ENCODE results near the gene FHAD1.

Gene FHAD1

DNA sequence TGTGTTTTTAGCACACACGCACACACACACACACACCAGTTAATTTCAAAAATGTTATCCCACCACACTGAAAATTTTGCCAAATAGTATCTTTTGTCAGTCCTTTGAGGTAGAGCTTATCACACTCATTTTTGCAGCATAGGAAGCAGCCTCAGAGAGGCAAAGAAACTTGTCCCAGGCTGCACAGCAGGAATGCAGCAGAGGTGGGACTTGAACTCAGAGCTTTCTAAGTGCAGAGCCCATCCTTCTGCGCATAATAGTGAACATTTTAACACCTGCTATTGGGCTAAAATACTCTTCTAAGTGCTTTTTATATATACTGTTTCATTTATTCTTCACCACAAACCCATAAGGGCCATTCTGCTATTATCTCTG lies 15.0 kb downstream of the FHAD1 start:
- in situ Hi-C loops (cut with MboI; ENCODE audit: low sequenced_read_pairs): no loop called here
- Histone ChIP-seq H3K9me3 (0 out of 2 replicates have a peak, but pooled peaks cover 3% of the 10 kb centered on the region), H3K27me3 (ENCODE audit: low read depth) (no peaks in the 10 kb centered on the region), H3K36me3 (replicated peaks) (no peaks in the 10 kb centered on the region), H3K4me1 (no peaks in the 10 kb centered on the region), H3K4me3 (no peak overlapping the region)
- DNase-seq (ENCODE audit: low spot score in 2 of 2): no peak

DNA sequence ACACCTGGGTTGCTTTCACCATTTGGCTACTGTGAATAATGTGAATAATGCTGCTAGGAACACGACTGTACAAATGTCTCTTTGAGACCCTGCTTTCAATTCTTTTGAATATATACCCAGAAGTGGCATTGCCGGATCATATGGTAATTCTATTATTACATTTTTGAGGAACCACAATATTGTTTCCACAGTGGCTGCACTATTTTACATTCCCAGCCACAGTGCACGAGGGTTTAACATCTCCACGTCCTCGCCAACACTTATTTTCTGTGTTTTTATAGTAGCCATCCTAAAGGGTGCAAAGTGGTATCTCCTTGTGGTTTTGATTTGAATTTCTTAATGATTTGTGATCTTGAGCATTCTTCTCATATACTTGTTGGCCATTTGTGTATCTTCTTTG lies 15.7 kb downstream of the FHAD1 start:
- Histone ChIP-seq H3K9me3 (0 out of 2 replicates have a peak, but pooled peaks cover 3% of the 10 kb centered on the region), H3K27me3 (ENCODE audit: low read depth) (no peaks in the 10 kb centered on the region), H3K4me1 (no peaks in the 10 kb centered on the region), H3K4me3 (no peak overlapping the region), H3K36me3 (replicated peaks) (no peaks in the 10 kb centered on the region)
- no peak for DNase-seq (ENCODE audit: low spot score in 2 of 2)
- in situ Hi-C loops (cut with MboI; ENCODE audit: low sequenced_read_pairs): no loop called here

DNA sequence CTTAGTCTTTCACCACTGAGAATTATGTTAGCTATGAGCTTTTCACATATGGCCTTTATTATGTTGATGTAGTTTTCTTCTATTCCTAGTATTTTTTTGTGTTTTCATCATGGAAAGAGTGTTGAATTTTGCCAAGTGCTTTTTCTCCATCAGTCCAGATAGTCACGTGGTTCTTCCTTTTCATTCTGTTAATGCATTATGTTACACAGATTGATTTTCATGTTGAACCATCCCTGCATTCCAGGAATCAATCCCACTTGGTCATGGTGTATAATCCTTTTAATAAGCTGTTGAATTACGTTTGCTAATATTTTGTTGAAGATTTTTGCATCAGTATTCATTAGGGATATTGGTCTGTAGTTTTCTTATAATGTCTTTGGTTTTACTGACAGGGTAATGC lies 17.7 kb downstream of the FHAD1 start:
- Histone ChIP-seq H3K4me3 (no peak overlapping the region), H3K4me1 (no peaks in the 10 kb centered on the region), H3K27me3 (ENCODE audit: low read depth) (no peaks in the 10 kb centered on the region), H3K36me3 (replicated peaks) (no peaks in the 10 kb centered on the region), H3K9me3 (0 out of 2 replicates have a peak, but pooled peaks cover 3% of the 10 kb centered on the region)
- in situ Hi-C loops (cut with MboI; ENCODE audit: low sequenced_read_pairs): no loop called here
- DNase-seq (ENCODE audit: low spot score in 2 of 2): no peak

DNA sequence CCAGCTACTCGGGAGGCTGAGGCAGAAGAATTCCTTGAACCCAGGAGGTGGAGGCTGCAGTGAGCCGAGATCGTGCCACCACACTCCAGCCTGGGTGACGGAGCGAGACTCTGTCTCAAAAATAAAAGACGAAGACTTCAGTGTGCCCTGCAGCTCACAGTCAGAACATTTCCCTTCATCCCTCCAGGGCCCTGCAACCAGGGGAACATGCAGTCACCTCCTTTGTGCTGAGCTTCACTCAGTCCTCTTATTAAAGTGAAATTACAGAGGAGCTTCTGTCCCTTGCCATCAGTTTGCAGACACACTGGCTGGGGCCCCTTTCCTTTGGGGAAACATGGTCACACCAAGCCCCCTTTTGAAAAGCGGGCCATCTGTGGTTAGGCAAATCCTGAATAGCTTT lies 24.2 kb downstream of the FHAD1 start:
- Histone ChIP-seq H3K36me3 (replicated peaks) (no peaks in the 10 kb centered on the region), H3K9me3 (no peaks in the 10 kb centered on the region), H3K4me3 (no peak overlapping the region), H3K4me1 (no peaks in the 10 kb centered on the region), H3K27me3 (ENCODE audit: low read depth) (0 out of 2 replicates have a peak, but pooled peaks cover 3% of the 10 kb centered on the region)
- no peak for DNase-seq (ENCODE audit: low spot score in 2 of 2)
- in situ Hi-C loops (cut with MboI; ENCODE audit: low sequenced_read_pairs): no loop called here

DNA sequence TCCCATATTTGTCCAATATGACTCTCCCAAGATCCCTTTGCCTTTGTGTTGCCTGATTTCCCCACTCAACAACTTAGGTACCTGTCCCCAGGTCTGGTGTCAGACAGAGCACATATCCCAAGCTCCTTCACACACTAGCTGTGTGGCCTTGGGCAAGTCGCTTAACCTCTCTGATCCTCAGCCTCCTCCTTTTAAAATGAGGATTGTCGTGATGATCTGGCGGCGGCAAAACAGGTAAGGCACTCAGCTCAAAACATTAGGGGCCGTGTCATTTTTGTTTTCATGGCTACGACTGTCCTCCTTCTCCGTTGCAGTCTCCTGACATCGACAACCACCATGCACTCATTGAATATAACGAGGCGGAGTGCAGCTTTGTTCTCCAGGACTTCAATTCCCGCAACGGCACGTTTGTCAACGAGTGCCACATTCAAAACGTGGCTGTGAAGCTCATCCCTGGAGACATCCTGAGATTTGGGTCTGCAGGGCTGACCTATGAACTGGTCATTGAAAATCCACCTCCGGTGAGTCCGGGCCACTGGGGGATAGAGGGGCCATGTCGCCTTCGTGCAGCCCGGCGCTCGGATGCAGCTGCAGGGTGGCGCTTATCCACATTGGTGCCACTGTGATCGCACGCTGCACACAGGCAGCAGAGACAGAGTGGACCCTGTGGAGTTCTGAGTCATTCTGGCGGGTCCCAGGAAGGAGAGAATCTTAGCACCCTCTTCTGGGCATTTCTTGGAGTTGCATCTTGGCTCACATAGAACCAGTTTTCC lies 25.2 kb downstream of the FHAD1 start:
- Histone ChIP-seq H3K4me3 (no peak overlapping the region), H3K27me3 (ENCODE audit: low read depth) (0 out of 2 replicates have a peak, but pooled peaks cover 3% of the 10 kb centered on the region), H3K36me3 (replicated peaks) (no peaks in the 10 kb centered on the region), H3K9me3 (no peaks in the 10 kb centered on the region), H3K4me1 (no peaks in the 10 kb centered on the region)
- in situ Hi-C loops (cut with MboI; ENCODE audit: low sequenced_read_pairs): no loop called here
- peak; percentile 72 to 77 for DNase-seq (ENCODE audit: low spot score in 2 of 2)

DNA sequence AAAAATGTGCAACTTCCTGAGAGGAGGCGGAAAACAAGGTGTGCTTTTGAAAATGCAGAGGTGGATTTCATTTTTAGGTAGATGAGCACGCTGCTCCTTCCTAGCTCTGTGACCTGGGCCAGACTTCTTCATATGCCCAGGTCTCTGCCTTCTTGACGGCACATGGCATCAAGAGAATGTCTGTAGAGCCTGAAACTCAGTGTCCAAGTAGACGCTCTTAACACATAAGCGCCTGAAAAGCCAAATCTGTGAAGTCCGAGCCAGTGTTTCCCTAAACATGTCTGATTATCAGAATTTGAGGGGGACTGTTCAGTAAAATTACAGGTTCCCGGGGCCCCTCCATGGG lies 25.7 kb downstream of the FHAD1 start:
- Histone ChIP-seq H3K36me3 (replicated peaks) (no peaks in the 10 kb centered on the region), H3K4me3 (no peak overlapping the region), H3K27me3 (ENCODE audit: low read depth) (0 out of 2 replicates have a peak, but pooled peaks cover 3% of the 10 kb centered on the region), H3K9me3 (no peaks in the 10 kb centered on the region), H3K4me1 (no peaks in the 10 kb centered on the region)
- DNase-seq (ENCODE audit: low spot score in 2 of 2): no peak
- in situ Hi-C loops (cut with MboI; ENCODE audit: low sequenced_read_pairs): no loop called here

DNA sequence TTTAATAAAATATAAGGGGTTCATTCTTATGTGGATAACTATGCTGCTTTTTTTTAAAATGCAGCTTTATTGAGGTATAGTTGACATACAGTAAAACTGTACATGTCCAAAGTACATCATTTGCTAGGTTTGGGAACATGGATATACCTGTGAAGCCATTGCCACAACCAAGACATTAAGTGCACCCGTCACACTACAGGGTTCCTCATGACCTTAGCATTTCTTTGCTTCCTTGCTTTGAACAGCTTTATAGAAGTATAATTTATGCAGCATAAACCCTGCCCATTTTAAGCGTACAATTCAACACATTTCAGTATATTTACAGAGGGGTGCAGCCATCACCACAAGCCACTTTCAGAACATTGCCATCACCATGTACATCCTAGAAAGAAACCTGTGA lies 26.3 kb downstream of the FHAD1 start:
- Histone ChIP-seq H3K36me3 (replicated peaks) (no peaks in the 10 kb centered on the region), H3K4me1 (no peaks in the 10 kb centered on the region), H3K4me3 (no peak overlapping the region), H3K27me3 (ENCODE audit: low read depth) (peaks cover 7% of the 10 kb centered on the region), H3K9me3 (no peaks in the 10 kb centered on the region)
- in situ Hi-C loops (cut with MboI; ENCODE audit: low sequenced_read_pairs): no loop called here
- DNase-seq (ENCODE audit: low spot score in 2 of 2): no peak

DNA sequence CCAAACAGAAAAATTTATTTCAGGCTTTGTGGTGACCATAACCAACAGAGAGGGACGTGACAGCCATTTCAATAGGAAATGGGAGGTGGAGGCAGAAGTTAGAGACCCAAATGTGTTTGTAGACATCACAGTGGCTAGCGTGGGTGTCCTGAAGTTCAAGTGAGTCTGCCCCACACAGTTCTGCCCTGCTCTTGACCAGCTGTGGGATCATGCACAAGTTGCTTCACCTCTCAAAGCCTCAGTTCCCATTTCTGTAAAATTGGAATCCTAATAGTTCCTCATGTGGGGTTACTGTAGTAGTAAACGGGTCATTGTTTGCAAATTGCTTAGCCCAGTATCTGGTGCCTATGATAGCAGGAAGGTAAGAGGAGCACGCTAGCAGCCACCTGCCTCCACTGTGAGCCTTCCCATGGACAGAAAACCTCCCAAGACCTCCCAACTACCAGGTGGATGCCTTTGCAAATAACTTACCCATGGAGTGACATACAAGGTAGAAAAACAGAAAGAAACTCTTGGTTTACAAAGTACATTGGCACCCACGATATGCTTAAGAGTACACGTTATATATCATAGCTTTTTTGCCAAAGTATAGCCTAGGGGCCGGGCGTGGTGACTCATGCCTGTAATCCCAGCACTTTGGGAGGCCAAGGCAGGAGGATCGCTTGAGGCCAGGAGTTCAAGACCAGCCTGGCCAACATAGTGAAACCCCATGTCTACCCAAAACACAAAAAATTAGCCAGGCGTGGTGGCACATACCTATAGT lies 29.1 kb downstream of the FHAD1 start:
- H3K9me3 ChIP-seq: no peaks in the 10 kb centered on the region
- no peak for DNase-seq (ENCODE audit: low spot score in 2 of 2)
- in situ Hi-C loops (cut with MboI; ENCODE audit: low sequenced_read_pairs): loop anchor here (5.0 kb wide), 1 partner anchor 139 kb away; no protein-coding TSS in a partner anchor
- peaks cover 9% of the 10 kb centered on the region for H3K27me3 ChIP-seq (ENCODE audit: low read depth)
- H3K4me1 ChIP-seq: no peaks in the 10 kb centered on the region
- no peak overlapping the region for H3K4me3 ChIP-seq
- no peaks in the 10 kb centered on the region for H3K36me3 ChIP-seq (replicated peaks)

DNA sequence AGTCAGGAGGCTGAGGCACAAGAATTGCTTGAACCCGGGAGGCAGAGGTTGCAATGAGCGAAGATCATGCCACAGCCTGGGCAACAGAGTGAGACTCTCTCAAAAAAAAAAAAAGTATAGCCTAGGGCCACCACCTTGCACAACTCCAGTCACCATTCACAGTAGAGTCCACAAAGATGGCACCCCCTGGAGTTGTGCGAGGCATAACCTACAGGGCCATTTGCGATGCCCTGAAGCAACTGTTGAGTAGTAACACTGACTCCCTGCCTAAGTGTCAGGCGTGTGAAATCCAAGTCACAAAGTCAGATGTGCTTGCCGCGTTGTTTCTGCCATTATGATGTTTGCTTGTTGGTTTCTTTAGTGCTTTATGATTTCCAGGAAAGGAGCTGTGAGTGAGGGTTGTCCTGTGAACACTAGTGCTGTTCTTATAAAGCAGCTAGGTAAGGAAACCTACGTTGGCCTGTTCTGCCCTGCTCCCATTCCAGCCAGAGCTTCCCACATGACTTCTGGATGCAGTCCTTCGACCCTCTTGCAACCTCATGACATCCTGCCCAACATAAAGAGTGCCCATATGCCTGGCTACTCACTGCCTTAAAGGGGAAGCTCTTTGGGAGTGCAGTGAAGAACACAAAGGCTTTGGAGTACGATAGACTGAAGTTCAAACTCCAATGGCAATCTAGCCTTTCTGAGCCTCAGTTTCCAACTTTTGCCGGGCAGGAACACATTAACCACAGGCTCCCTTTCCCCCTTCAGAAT lies 29.8 kb downstream of the FHAD1 start:
- DNase-seq (ENCODE audit: low spot score in 2 of 2): no peak
- Histone ChIP-seq H3K4me1 (no peaks in the 10 kb centered on the region), H3K9me3 (no peaks in the 10 kb centered on the region), H3K36me3 (replicated peaks) (no peaks in the 10 kb centered on the region), H3K4me3 (no peak overlapping the region), H3K27me3 (ENCODE audit: low read depth) (peaks cover 9% of the 10 kb centered on the region)
- in situ Hi-C loops (cut with MboI; ENCODE audit: low sequenced_read_pairs): loop anchor here (5.0 kb wide), 1 partner anchor 140 kb away; no protein-coding TSS in a partner anchor

DNA sequence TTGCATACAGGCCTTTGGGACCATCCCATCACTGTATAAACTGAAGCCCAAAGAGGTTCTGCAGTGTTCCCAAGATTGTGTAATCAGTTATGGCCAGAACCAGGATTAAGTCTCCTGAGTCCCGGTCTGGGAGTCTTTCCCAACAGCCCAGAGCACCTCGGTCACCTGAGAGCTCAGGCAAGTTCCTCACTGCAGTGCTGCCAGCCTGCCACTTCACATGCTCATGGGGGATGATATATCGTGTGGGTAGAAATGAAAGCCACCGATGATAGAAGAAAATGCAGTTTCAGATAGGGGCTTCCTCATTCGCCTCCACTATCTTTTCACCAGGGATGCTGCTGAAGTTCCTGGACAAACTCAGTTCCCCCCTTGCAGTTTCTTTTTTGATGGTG lies 30.4 kb downstream of the FHAD1 start:
- in situ Hi-C loops (cut with MboI; ENCODE audit: low sequenced_read_pairs): loop anchor here (5.0 kb wide), 1 partner anchor 140 kb away; no protein-coding TSS in a partner anchor
- H3K4me1 ChIP-seq: no peaks in the 10 kb centered on the region
- H3K36me3 ChIP-seq (replicated peaks): no peaks in the 10 kb centered on the region
- H3K27me3 ChIP-seq (ENCODE audit: low read depth): peaks cover 9% of the 10 kb centered on the region
- H3K4me3 ChIP-seq: no peak overlapping the region
- no peak for DNase-seq (ENCODE audit: low spot score in 2 of 2)
- no peaks in the 10 kb centered on the region for H3K9me3 ChIP-seq

DNA sequence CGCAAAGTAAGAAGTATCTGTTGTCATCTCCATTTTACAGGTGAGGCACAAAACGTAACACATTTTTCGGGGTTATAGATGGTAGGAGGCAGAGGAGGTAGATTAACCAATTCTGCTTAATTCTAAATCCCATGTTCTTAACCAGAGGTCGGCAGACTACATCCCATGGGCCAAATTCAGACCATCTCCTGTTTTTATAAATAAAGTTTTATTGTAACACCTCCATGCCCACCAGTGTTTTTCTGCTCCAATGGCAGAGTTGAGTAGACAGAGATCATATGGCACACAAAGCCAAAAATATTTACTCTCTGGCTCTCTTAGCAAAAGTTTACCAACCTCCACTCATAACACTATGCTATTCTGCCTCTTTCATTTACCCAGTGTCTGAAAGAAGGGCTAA lies 30.9 kb downstream of the FHAD1 start:
- H3K4me3 ChIP-seq: no peak overlapping the region
- peaks cover 9% of the 10 kb centered on the region for H3K27me3 ChIP-seq (ENCODE audit: low read depth)
- no peaks in the 10 kb centered on the region for H3K36me3 ChIP-seq (replicated peaks)
- no peak for DNase-seq (ENCODE audit: low spot score in 2 of 2)
- no peaks in the 10 kb centered on the region for H3K9me3 ChIP-seq
- in situ Hi-C loops (cut with MboI; ENCODE audit: low sequenced_read_pairs): loop anchor here (5.0 kb wide), 1 partner anchor 141 kb away; no protein-coding TSS in a partner anchor
- H3K4me1 ChIP-seq: no peaks in the 10 kb centered on the region

DNA sequence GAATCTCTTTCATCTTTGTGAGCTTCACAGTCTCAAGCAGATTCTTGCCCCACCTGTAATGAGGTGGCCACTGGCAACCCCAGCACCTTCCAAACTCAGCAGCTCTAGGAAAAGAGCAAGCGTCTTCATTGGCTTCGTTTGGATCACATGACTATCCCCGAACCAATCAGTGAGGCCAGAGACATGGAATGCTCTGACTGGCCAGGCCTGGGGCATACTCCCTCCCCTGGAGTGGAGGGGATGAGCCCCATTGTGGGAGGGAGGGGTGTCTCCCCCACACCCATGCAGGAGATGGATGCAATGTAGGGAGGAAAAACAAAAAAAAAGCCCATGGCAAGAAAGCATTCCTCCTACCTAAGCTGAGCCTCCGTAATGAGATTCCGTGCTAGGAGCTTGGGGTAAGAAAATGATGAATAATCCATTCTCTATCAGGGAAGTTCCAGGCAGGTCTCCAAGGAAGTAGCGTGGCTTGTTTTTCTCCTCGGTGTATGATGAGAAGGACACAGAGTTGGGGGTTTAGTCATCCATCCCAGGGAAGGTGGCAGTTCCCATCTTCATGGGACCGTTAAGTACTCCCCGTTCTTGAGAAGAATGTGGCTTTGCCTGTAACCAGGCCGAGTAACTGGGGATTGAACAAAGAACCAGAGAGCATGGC lies 32.7 kb downstream of the FHAD1 start:
- no peaks in the 10 kb centered on the region; the same call in 1 of the 2 replicates for H3K4me1 ChIP-seq
- no peaks in the 10 kb centered on the region for H3K9me3 ChIP-seq
- in situ Hi-C loops (cut with MboI; ENCODE audit: low sequenced_read_pairs): loop anchor here (5.0 kb wide), 1 partner anchor 142 kb away; no protein-coding TSS in a partner anchor
- no peak for DNase-seq (ENCODE audit: low spot score in 2 of 2)
- H3K36me3 ChIP-seq (replicated peaks): no peaks in the 10 kb centered on the region
- peaks cover 9% of the 10 kb centered on the region for H3K27me3 ChIP-seq (ENCODE audit: low read depth)
- H3K4me3 ChIP-seq: no peak overlapping the region

DNA sequence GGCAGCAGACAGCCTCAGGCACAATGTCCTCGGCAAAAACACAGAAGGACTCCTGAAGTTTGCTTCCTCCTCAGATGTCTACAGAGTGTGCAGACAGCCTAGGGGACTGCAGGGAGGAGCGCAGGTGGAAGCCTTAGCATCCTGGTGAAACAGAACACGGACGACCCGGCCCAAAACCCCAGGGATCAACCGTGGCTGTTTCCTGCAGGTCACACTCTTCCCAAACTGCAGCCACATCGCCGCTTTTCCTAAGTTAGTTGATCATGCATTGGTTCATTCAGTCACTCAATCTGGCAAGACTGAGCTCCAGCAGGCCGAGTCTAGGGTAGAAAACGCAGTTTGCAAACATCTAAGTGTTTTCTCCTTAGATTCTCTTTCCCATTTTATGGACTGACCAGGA lies 33.4 kb downstream of the FHAD1 start:
- Histone ChIP-seq H3K9me3 (no peaks in the 10 kb centered on the region), H3K4me1 (no peaks in the 10 kb centered on the region; the same call in 1 of the 2 replicates), H3K27me3 (ENCODE audit: low read depth) (peaks cover 9% of the 10 kb centered on the region), H3K4me3 (no peak overlapping the region), H3K36me3 (replicated peaks) (no peaks in the 10 kb centered on the region)
- in situ Hi-C loops (cut with MboI; ENCODE audit: low sequenced_read_pairs): no loop called here
- no peak for DNase-seq (ENCODE audit: low spot score in 2 of 2)
